ENCODE results near the gene PC.

GRCh38 chr11:66970807-66971442, 12.7 kb upstream of the PC start:
- TF ChIP-seq CTCF (IDR thresholded peaks at IDR 0.05) (no peak), POLR2A (IDR thresholded peaks at IDR 0.05) (peak in 1 of 2 donors; percentile 58)
